GM06990 (cell line): ENCODE measurements around the gene ARID5B.

ENCODE experiments used
- DNase-seq: peaks from one replicate; pipeline ENCODE4 v3.0.0-alpha.2; 2011; ENCODE audit not compliant: insufficient read length; ENCODE audit errors: extremely low read depth
- H3K27me3 ChIP-seq: replicated peaks from 2 replicates; pipeline ENCODE4 v1.6.0; 2011; ENCODE audit warnings: low read length; ENCODE audit not compliant: control insufficient read depth, insufficient read depth
- H3K36me3 ChIP-seq: 2 replicates; pipeline ENCODE4 v1.5.1; 2011; ENCODE audit warnings: low read length; ENCODE audit not compliant: control insufficient read depth, insufficient read depth
- H3K4me3 ChIP-seq: replicated peaks from 2 replicates; pipeline ENCODE4 v1.5.1; 2011; ENCODE audit warnings: low read depth, mild to moderate bottlenecking, control low read depth, low read length
- CTCF ChIP-seq: IDR thresholded peaks from 2 replicates; pipeline ENCODE4 v1.5.1; 2011; ENCODE audit warnings: low read length, control low read depth, mild to moderate bottlenecking, inconsistent platforms; ENCODE audit not compliant: insufficient read depth, poor library complexity, severe bottlenecking

Gene ARID5B

GRCh38 chr10:62045765-62046521 is 144.4 kb downstream of the ARID5B start:
- no peak for TF ChIP-seq CTCF
- no peaks in the 10 kb centered on the region for H3K27me3 ChIP-seq
- peak; percentile 36 for DNase-seq
- peak overlapping the region; percentile 33 for H3K4me3 ChIP-seq
- H3K36me3 ChIP-seq = no peaks in the 10 kb centered on the region

- DNase-seq = peak; percentile 61
- TF ChIP-seq CTCF = no peak
- peak overlapping the region; percentile 69 for H3K4me3 ChIP-seq
- H3K36me3 ChIP-seq = no peaks in the 10 kb centered on the region
- no peaks in the 10 kb centered on the region for H3K27me3 ChIP-seq
Measured at GRCh38 chr10:62046522-62047227, 145.2 kb downstream of the ARID5B start.

- no peak for TF ChIP-seq CTCF
Measured at GRCh38 chr10:62047228-62047892, 145.9 kb downstream of the ARID5B start.

GRCh38 chr10:62047960-62048383 is 146.5 kb downstream of the ARID5B start:
- no peaks in the 10 kb centered on the region for H3K27me3 ChIP-seq
- TF ChIP-seq CTCF = no peak
- H3K36me3 ChIP-seq = peaks cover 9% of the 10 kb centered on the region
- H3K4me3 ChIP-seq = peak overlapping the region; percentile 69
- no peak for DNase-seq

More at GRCh38 chr10:62047228-62047892, 145.9 kb downstream of the ARID5B start:
- peak; percentile 36 for DNase-seq
- Histone ChIP-seq H3K36me3 (peaks cover 2% of the 10 kb centered on the region), H3K27me3 (no peaks in the 10 kb centered on the region), H3K4me3 (peak overlapping the region; percentile 69)

GRCh38 chr10:62048470-62048869 is 147.0 kb downstream of the ARID5B start:
- H3K36me3 ChIP-seq = peaks cover 9% of the 10 kb centered on the region
- no peak for TF ChIP-seq CTCF
- H3K4me3 ChIP-seq = peak overlapping the region; percentile 69
- no peak for DNase-seq
- H3K27me3 ChIP-seq = no peaks in the 10 kb centered on the region
